Lung (tissue), 12 donors: ENCODE results near the gene EFCC1. TPM values are rescaled to one million over a fixed set of nuclear protein-coding genes. Genes with fewer than 3 reads are reported as not detected.

ENCODE experiments used
- ATAC-seq: fragments of 200-7000 bp; cut with Tn5 transposase; one replicate; pipeline ENCODE4 v1.9.1; 2020; ENCODE audit warnings: moderate number of reproducible peaks; ENCODE audit not compliant: insufficient read depth, low FRiP score
- DNase-seq, 3 donors: peaks; one replicate each; pipeline ENCODE4 v3.0.0-alpha.2; 2013 to 2017
- H3K27ac ChIP-seq, 2 donors: one replicate each; pipeline ENCODE4 v1.5.1; 2013; ENCODE audit warnings: mild to moderate bottlenecking in 2 of 2, moderate library complexity in 2 of 2, control low read depth in 1 of 2, inconsistent platforms in 1 of 2, low read depth in 1 of 2, low read length in 1 of 2
- H3K27me3 ChIP-seq, 3 donors: one replicate each; pipeline ENCODE4 v1.5.1; 2013; ENCODE audit warnings: low read length in 2 of 3; ENCODE audit not compliant: control insufficient read depth in 3 of 3, insufficient read depth in 3 of 3
- H3K36me3 ChIP-seq, 4 donors: one replicate each; pipeline ENCODE4 v1.5.1; 2013; ENCODE audit warnings: low read length in 4 of 4, mild to moderate bottlenecking in 1 of 4, moderate library complexity in 1 of 4; ENCODE audit not compliant: control insufficient read depth in 4 of 4, insufficient read depth in 4 of 4
- H3K4me1 ChIP-seq, 5 donors: one replicate each; pipeline ENCODE4 v1.5.1; 2013; ENCODE audit warnings: low read length in 5 of 5, mild to moderate bottlenecking in 2 of 5, moderate library complexity in 1 of 5; ENCODE audit not compliant: control insufficient read depth in 5 of 5, insufficient read depth in 5 of 5
- H3K4me3 ChIP-seq: one replicate; pipeline ENCODE4 v1.5.1; 2013; ENCODE audit warnings: mild to moderate bottlenecking, control low read depth, moderate library complexity
- H3K9ac ChIP-seq, 2 donors: one replicate each; pipeline ENCODE4 v1.5.1; 2013; ENCODE audit warnings: low read length in 2 of 2, control low read depth in 1 of 2; ENCODE audit not compliant: insufficient read depth in 1 of 2
- H3K9me3 ChIP-seq, 4 donors: one replicate each; pipeline ENCODE4 v1.5.1; 2013; ENCODE audit warnings: low read length in 3 of 4, mild to moderate bottlenecking in 1 of 4, moderate library complexity in 1 of 4; ENCODE audit not compliant: control insufficient read depth in 4 of 4, insufficient read depth in 3 of 4
- WGBS, 2 donors: extraction: QIAGEN DNeasy Blood & Tissue Kit; methylation state at CpG; one replicate each; pipeline ENCODE4 v1.1.7; 2013; 5-methylcytosine and 5-hydroxymethylcytosine counted together
- polyA plus RNA-seq, 2 donors: library from polyadenylated mRNA; stranded (reverse); fragments of 200-250 nt; gene quantifications; one replicate each; pipeline ENCODE4 v1.2.1, GENCODE V29; 2013
- total RNA-seq, 2 donors: library from RNA; depleted of rRNA in 1 of 2; stranded (reverse); fragments of >200 nt in 1 of 2; gene quantifications; one replicate each; pipeline ENCODE4 v1.2.1, GENCODE V29; 2014 to 2021
- TF ChIP-seq, protein P1 (sequence below): IDR thresholded peaks from 2 replicates; pipeline ENCODE4 v1.5.1; 2012; ENCODE audit warnings: mild to moderate bottlenecking; ENCODE audit errors: control extremely low read depth, extremely low read depth
- donor health status: control.
- donor health status: control.
- donor health status: Bipolar disorder and iron deficiency.
- donor health status: healthy.
- donor health status: DM: yes; HTN: yes; CAD: no.

Gene EFCC1
- total and polyA plus RNA-seq, 4 donors = 3.2 to 10.0 (median 6.3) TPM

DNA sequence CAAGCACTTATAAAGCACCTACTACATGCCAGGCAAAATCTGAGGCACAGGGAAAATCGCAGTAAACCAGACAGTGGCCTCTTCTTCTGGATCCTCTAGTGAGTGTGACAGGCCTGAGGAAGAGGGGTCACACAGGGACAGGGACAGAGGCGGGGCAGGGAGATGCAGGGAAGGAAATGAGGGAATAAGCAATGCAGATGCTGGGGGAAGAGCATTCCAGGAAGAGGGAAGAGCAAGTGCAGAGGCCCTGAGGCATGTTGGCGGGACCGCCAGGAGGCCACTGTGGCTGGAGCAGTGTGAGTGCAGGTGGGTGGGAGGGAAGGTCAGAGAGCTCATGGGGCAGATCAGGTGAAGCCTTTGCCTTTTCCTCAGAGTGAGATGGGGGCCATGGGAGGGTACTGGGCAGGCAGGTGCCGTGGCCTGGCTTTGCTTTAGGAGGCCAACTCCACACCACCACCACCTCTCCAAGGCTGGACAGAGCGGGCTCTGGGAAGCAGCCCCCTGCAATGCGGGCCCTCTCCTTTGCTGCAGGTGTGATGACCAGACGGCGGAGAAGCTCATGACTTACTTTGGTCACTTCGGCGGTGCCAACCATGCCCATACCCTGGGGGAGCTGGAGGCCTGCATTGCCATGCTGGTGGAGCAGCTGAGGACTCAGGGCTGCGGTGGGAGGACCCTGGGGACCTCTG, 32.7 kb downstream of the EFCC1 start:
- Histone ChIP-seq H3K36me3 (peaks cover 0 to 12% (median 2%) of the 10 kb centered on the region in 4 donors), H3K27me3 (no peaks in the 10 kb centered on the region), H3K9me3 (no peaks in the 10 kb centered on the region), H3K27ac (no peak overlapping the region), H3K4me3 (no peak overlapping the region), H3K9ac (no peak overlapping the region), H3K4me1 (peaks cover 0 to 6% (median 0%) of the 10 kb centered on the region in 5 donors)
- WGBS, 2 donors = 85 to 91% methylated on average over 12 of the region's 12 CpGs
- TF ChIP-seq, protein P1, sequence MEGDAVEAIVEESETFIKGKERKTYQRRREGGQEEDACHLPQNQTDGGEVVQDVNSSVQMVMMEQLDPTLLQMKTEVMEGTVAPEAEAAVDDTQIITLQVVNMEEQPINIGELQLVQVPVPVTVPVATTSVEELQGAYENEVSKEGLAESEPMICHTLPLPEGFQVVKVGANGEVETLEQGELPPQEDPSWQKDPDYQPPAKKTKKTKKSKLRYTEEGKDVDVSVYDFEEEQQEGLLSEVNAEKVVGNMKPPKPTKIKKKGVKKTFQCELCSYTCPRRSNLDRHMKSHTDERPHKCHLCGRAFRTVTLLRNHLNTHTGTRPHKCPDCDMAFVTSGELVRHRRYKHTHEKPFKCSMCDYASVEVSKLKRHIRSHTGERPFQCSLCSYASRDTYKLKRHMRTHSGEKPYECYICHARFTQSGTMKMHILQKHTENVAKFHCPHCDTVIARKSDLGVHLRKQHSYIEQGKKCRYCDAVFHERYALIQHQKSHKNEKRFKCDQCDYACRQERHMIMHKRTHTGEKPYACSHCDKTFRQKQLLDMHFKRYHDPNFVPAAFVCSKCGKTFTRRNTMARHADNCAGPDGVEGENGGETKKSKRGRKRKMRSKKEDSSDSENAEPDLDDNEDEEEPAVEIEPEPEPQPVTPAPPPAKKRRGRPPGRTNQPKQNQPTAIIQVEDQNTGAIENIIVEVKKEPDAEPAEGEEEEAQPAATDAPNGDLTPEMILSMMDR = no peak
- DNase-seq (peak in 1 of 3 donors; percentile 4), ATAC-seq (no peak)

- no peak overlapping the region for H3K4me3 ChIP-seq
- H3K36me3 ChIP-seq = peaks cover 0 to 12% (median 2%) of the 10 kb centered on the region in 4 donors
- ATAC-seq = no peak
- no peak overlapping the region for H3K9ac ChIP-seq
- peak in 1 of 3 donors; percentile 8 for DNase-seq
- WGBS, 2 donors = 78 to 80% methylated on average over 6 of the region's 6 CpGs
- TF ChIP-seq, protein P1 = no peak
- H3K9me3 ChIP-seq = no peaks in the 10 kb centered on the region
- no peaks in the 10 kb centered on the region for H3K27me3 ChIP-seq
- peaks cover 0 to 6% (median 0%) of the 10 kb centered on the region in 5 donors for H3K4me1 ChIP-seq
- H3K27ac ChIP-seq = no peak overlapping the region
Observed at GRCh38 chr3:129034642-129035041, 33.5 kb downstream of the EFCC1 start.

GRCh38 chr3:129035360-129036221, 34.5 kb downstream of the EFCC1 start:
- no peak for ATAC-seq
- no peak for DNase-seq
- Histone ChIP-seq H3K4me1 (peaks cover 0 to 8% (median 0%) of the 10 kb centered on the region in 5 donors), H3K9me3 (no peaks in the 10 kb centered on the region), H3K27me3 (no peaks in the 10 kb centered on the region), H3K36me3 (peaks cover 0 to 19% (median 2%) of the 10 kb centered on the region in 4 donors), H3K27ac (no peak overlapping the region), H3K9ac (no peak overlapping the region), H3K4me3 (no peak overlapping the region)
- TF ChIP-seq, protein P1 = no peak
- 75 to 81% methylated on average over 11 of the region's 11 CpGs for WGBS, 2 donors
